Caco-2 (cell line): ENCODE results near the gene DCP1B. TPM values are rescaled to one million over a fixed set of nuclear protein-coding genes. Genes with fewer than 3 reads are reported as not detected.
A peak's percentile ranks its signal among the peaks of the same experiment; 100 is the strongest.

Source experiments
- BruUV-seq: library from RNA; stranded (reverse); fragments of 400-500 nt; replicated peaks from 2 replicates; lab custom pipeline; 2021; lab: Mats Ljungman, UMichigan
- CTCF ChIA-PET: fragments of 300-600 bp; sonication (Branson Sonifier 250); formaldehyde crosslinking; loops from one replicate; lab custom pipeline; 2022; ENCODE audit warnings: antibody characterized with exemption; lab: Charles Lee
- POLR2A ChIA-PET: fragments of 300-600 bp; sonication (Branson Sonifier 250); formaldehyde crosslinking; loops from one replicate; lab custom pipeline; 2022; ENCODE audit warnings: antibody characterized with exemption; lab: Charles Lee
- DNase-seq, 2 experiments: peaks; one replicate each; pipeline versions ENCODE4 v3.0.0 to v3.0.0-alpha.2; 2020 to 2022
- H3K27me3 ChIP-seq: replicated peaks from 2 replicates; pipeline ENCODE4 v1.6.0; 2011; ENCODE audit warnings: low read length; ENCODE audit not compliant: control insufficient read depth, insufficient read depth
- H3K36me3 ChIP-seq: 2 replicates; pipeline ENCODE4 v1.5.1; 2011; ENCODE audit warnings: low read length; ENCODE audit not compliant: control insufficient read depth, insufficient read depth
- H3K4me1 ChIP-seq: fragments of 250-450 bp; sonication (Bioruptor Pico); 2 replicates; pipeline ENCODE4 v1.5.1; 2020; ENCODE audit warnings: mild to moderate bottlenecking
- H3K4me3 ChIP-seq: 2 replicates; pipeline ENCODE4 v1.5.1; 2011; ENCODE audit warnings: low read depth, mild to moderate bottlenecking, control low read depth, low read length
- H3K9me3 ChIP-seq: fragments of 250-450 bp; sonication (Bioruptor Pico); 2 replicates; pipeline ENCODE4 v1.5.1; 2020; ENCODE audit warnings: mild to moderate bottlenecking, moderate library complexity
- H3K27ac Mint-ChIP-seq: one replicate; pipeline ENCODE4 v1.8.0; 2022; ENCODE audit warnings: mixed read lengths; ENCODE audit not compliant: unreplicated experiment
- H3K27me3 Mint-ChIP-seq: one replicate; pipeline ENCODE4 v1.8.0; 2022; ENCODE audit warnings: mixed read lengths; ENCODE audit not compliant: insufficient read depth, unreplicated experiment
- H3K36me3 Mint-ChIP-seq: one replicate; pipeline ENCODE4 v1.8.0; 2022; ENCODE audit warnings: mild to moderate bottlenecking, mixed read lengths; ENCODE audit not compliant: insufficient read depth, unreplicated experiment
- H3K4me1 Mint-ChIP-seq: one replicate; pipeline ENCODE4 v1.8.0; 2022; ENCODE audit warnings: low read depth, mixed read lengths; ENCODE audit not compliant: unreplicated experiment
- H3K4me3 Mint-ChIP-seq: one replicate; pipeline ENCODE4 v1.8.0; 2022; ENCODE audit warnings: mild to moderate bottlenecking, moderate library complexity, mixed read lengths; ENCODE audit not compliant: unreplicated experiment
- H3K9me3 Mint-ChIP-seq: one replicate; pipeline ENCODE4 v1.8.0; 2022; ENCODE audit warnings: mixed read lengths; ENCODE audit not compliant: unreplicated experiment
- intact Hi-C: fragments of 100-400 bp; cut with micrococcal nuclease; formaldehyde crosslinking; loops from one replicate; pipeline ENCODE4 v1.10.0; 2022; ENCODE audit not compliant: unreplicated experiment
- total RNA-seq: library from RNA; stranded (reverse); gene quantifications from 2 replicates; pipeline ENCODE4 v1.2.3, GENCODE V29; 2022
- TF ChIP-seq, protein P1 (sequence below), 2 experiments: fragments of 200-600 bp in 1 of 2; IDR thresholded peaks; 1 replicate in 1 of 2; 2 replicates in 1 of 2; pipeline versions ENCODE4 v1.5.1 to v1.8.0; 2011 to 2022; ENCODE audit warnings: antibody characterized with exemption in 1 of 2, control low read depth in 1 of 2, inconsistent platforms in 1 of 2, low read depth in 1 of 2, low read length in 1 of 2, mild to moderate bottlenecking in 1 of 2, moderate library complexity in 1 of 2; ENCODE audit not compliant: insufficient read depth in 1 of 2, severe bottlenecking in 1 of 2, unreplicated experiment in 1 of 2

Gene DCP1B
- total RNA-seq, 1 experiment from 2014 or later = 8.2 TPM

DNA sequence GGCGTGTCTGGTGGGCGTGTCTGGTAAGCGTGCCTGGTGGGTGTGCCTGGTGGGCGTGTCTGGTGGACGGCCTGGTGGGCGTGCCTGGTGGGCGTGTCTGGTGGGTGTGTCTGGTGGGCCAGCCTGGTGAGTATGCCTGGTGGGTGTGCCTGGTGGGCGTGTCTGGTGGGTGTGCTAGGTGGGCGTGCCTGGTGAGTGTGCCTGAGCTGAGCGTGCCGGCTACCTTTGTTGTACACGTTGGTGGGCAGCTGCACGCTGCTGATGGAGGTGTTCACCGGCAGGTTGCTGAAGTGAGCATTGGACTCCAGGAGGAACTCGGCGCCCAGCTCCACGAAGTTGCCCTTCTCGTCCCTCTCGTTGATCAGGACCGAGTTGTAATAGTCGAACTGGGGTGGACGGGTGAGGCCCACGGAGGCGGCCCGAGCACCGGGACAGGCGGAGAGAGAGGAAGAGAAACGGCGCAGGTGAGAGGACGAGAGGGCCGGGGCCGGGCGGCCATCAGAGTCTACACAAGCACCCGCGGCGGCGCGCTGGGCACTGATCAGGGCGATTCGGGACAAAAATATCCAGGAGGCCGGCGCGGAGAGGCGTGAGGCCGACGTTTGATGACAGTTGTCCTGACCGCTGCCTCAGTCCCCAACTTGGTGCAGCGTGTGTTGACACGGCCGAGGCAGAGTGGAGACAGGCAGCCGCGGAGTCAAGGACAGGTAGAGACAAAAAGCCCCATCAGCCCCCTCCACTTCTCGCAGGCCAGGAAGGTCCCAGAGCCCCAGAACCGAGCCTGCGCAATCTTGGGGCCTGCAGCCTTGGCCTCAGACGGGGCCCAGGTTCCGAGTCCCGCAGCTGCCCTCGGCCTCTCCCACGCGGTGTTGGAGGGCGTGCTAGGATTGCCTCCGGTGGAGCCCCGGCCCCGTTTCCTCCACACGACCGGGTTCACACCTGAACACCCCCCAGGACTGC, 96.3 kb downstream of the DCP1B start:
- peaks cover 20% of the 10 kb centered on the region for H3K9me3 Mint-ChIP-seq
- no peaks in the 10 kb centered on the region for H3K36me3 Mint-ChIP-seq
- BruUV-seq = no TSS peak
- ChIA-PET CTCF (no interaction called here), POLR2A (no interaction called here)
- no peaks in the 10 kb centered on the region for H3K4me1 Mint-ChIP-seq
- peak; percentile 72 to 76 for DNase-seq
- H3K36me3 ChIP-seq = no peaks in the 10 kb centered on the region
- no peaks in the 10 kb centered on the region for H3K4me1 ChIP-seq
- no peak overlapping the region for H3K27ac Mint-ChIP-seq
- H3K27me3 Mint-ChIP-seq = no peaks in the 10 kb centered on the region
- TF ChIP-seq, protein P1, sequence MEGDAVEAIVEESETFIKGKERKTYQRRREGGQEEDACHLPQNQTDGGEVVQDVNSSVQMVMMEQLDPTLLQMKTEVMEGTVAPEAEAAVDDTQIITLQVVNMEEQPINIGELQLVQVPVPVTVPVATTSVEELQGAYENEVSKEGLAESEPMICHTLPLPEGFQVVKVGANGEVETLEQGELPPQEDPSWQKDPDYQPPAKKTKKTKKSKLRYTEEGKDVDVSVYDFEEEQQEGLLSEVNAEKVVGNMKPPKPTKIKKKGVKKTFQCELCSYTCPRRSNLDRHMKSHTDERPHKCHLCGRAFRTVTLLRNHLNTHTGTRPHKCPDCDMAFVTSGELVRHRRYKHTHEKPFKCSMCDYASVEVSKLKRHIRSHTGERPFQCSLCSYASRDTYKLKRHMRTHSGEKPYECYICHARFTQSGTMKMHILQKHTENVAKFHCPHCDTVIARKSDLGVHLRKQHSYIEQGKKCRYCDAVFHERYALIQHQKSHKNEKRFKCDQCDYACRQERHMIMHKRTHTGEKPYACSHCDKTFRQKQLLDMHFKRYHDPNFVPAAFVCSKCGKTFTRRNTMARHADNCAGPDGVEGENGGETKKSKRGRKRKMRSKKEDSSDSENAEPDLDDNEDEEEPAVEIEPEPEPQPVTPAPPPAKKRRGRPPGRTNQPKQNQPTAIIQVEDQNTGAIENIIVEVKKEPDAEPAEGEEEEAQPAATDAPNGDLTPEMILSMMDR (IDR thresholded peaks at IDR 0.05; ENCODE audit: insufficient read depth in 1 of 2, low read depth in 1 of 2, low read length in 1 of 2, severe bottlenecking in 1 of 2, unreplicated experiment in 1 of 2) = no peak
- peak overlapping the region; percentile 28 for H3K4me3 ChIP-seq
- no peaks in the 10 kb centered on the region for H3K27me3 ChIP-seq
- H3K9me3 ChIP-seq = peaks cover 28% of the 10 kb centered on the region
- intact Hi-C loops = no loop called here
- peak overlapping the region; percentile 61 for H3K4me3 Mint-ChIP-seq

DNA sequence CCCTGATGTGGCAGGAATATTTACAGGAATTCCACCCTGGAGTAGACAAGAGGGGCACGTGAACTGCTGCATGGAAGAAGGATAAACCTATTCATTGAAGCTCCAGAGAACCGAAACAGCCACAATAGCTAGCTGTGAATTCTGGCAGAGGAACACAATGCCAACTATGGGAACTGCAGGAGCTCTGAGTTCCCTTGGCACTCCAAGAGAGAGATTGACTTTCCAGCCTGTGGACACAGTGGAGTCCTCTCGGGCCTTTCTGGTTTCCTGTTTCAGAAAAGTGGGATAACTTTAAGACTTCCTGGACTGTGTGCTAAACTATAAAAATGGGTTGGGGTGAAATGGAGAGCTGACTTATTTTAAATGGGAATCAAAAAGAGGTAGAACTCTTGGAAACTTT, 97.7 kb downstream of the DCP1B start:
- H3K4me1 Mint-ChIP-seq = no peaks in the 10 kb centered on the region
- Histone ChIP-seq H3K36me3 (no peaks in the 10 kb centered on the region), H3K4me1 (no peaks in the 10 kb centered on the region), H3K27me3 (no peaks in the 10 kb centered on the region), H3K9me3 (peaks cover 36% of the 10 kb centered on the region), H3K4me3 (no peak overlapping the region)
- intact Hi-C loops = no loop called here
- POLR2A ChIA-PET = no interaction called here
- no peak overlapping the region for H3K27ac Mint-ChIP-seq
- no peaks in the 10 kb centered on the region for H3K27me3 Mint-ChIP-seq
- DNase-seq = peak in 1 of 2 experiments; percentile 0
- H3K9me3 Mint-ChIP-seq = peaks cover 33% of the 10 kb centered on the region
- TF ChIP-seq, protein P1 (IDR thresholded peaks at IDR 0.05; ENCODE audit: insufficient read depth in 1 of 2, low read depth in 1 of 2, low read length in 1 of 2, severe bottlenecking in 1 of 2, unreplicated experiment in 1 of 2) = no peak
- BruUV-seq = no TSS peak
- CTCF ChIA-PET = no interaction called here
- no peaks in the 10 kb centered on the region for H3K36me3 Mint-ChIP-seq
- H3K4me3 Mint-ChIP-seq = no peak overlapping the region

DNA sequence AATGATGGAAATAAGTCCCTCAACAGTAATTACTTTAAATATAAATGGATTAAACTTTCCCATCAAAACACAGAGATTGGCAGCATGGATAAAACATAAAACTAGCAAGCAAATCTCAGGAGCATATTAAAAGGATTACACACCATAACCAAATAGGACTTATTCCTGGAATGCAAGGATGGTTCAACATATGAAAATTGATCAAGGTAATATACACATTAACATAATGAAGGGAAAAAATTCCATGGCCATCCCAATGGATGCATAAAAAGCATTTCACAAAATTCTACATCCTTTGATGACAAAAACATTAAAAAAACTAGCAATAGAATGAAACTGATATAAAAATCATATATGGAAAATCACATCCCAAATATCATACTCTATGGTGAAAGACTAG, 99.4 kb downstream of the DCP1B start:
- no peak overlapping the region for H3K4me3 ChIP-seq
- peak in 1 of 2 experiments; percentile 0 for DNase-seq
- Mint-ChIP-seq H3K27me3 (peaks cover 5% of the 10 kb centered on the region), H3K4me3 (no peak overlapping the region), H3K27ac (no peak overlapping the region), H3K36me3 (no peaks in the 10 kb centered on the region), H3K4me1 (no peaks in the 10 kb centered on the region), H3K9me3 (peaks cover 40% of the 10 kb centered on the region)
- intact Hi-C loops = no loop called here
- H3K36me3 ChIP-seq = no peaks in the 10 kb centered on the region
- H3K9me3 ChIP-seq = peaks cover 36% of the 10 kb centered on the region
- ChIA-PET POLR2A (interaction anchor here (0.6 kb wide), 1 partner anchor 214 kb away, joined by 3 read pairs; no protein-coding TSS in a partner anchor), CTCF (no interaction called here)
- no peaks in the 10 kb centered on the region for H3K4me1 ChIP-seq
- BruUV-seq = no TSS peak
- TF ChIP-seq, protein P1 (IDR thresholded peaks at IDR 0.05; ENCODE audit: insufficient read depth in 1 of 2, low read depth in 1 of 2, low read length in 1 of 2, severe bottlenecking in 1 of 2, unreplicated experiment in 1 of 2) = no peak
- H3K27me3 ChIP-seq = no peaks in the 10 kb centered on the region
